ENCODE data around the gene ARID5B.

- TF ChIP-seq, protein P1, sequence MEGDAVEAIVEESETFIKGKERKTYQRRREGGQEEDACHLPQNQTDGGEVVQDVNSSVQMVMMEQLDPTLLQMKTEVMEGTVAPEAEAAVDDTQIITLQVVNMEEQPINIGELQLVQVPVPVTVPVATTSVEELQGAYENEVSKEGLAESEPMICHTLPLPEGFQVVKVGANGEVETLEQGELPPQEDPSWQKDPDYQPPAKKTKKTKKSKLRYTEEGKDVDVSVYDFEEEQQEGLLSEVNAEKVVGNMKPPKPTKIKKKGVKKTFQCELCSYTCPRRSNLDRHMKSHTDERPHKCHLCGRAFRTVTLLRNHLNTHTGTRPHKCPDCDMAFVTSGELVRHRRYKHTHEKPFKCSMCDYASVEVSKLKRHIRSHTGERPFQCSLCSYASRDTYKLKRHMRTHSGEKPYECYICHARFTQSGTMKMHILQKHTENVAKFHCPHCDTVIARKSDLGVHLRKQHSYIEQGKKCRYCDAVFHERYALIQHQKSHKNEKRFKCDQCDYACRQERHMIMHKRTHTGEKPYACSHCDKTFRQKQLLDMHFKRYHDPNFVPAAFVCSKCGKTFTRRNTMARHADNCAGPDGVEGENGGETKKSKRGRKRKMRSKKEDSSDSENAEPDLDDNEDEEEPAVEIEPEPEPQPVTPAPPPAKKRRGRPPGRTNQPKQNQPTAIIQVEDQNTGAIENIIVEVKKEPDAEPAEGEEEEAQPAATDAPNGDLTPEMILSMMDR (conservative IDR thresholded peaks at IDR 0.05; ENCODE audit: low read depth, low read length), result no peak
- TF ChIP-seq NFE2L2 (IDR thresholded peaks at IDR 0.05; ENCODE audit: low read depth, low read length), result no peak
- no peak for TF ChIP-seq CEBPB (IDR thresholded peaks at IDR 0.05; ENCODE audit: low read depth, low read length)
- no peak for TF ChIP-seq POLR2A (IDR thresholded peaks at IDR 0.05; ENCODE audit: low read depth, low read length)
- TF ChIP-seq, protein P2, sequence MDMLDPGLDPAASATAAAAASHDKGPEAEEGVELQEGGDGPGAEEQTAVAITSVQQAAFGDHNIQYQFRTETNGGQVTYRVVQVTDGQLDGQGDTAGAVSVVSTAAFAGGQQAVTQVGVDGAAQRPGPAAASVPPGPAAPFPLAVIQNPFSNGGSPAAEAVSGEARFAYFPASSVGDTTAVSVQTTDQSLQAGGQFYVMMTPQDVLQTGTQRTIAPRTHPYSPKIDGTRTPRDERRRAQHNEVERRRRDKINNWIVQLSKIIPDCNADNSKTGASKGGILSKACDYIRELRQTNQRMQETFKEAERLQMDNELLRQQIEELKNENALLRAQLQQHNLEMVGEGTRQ (IDR thresholded peaks at IDR 0.05; ENCODE audit: low read depth, low read length), result no peak
- TF ChIP-seq RFX5 (IDR thresholded peaks at IDR 0.05; ENCODE audit: low read depth, low read length), result no peak
- no peak for TF ChIP-seq RAD21 (IDR thresholded peaks at IDR 0.05; ENCODE audit: low read length)
- TF ChIP-seq ELK1 (IDR thresholded peaks at IDR 0.05; ENCODE audit: borderline replicate concordance, low read depth, low read length), result no peak
- TF ChIP-seq BHLHE40 (IDR thresholded peaks at IDR 0.05; ENCODE audit: low read depth, low read length), result no peak
- TF ChIP-seq FOS (IDR thresholded peaks at IDR 0.05; ENCODE audit: low read depth, low read length), result no peak
These were observed 139.4 kb downstream of the ARID5B start for GRCh38 chr10:62040881-62041280.
